OCI-LY1 (cell line): ENCODE results near the gene PRPF31.

ENCODE experiments used
- CTCF ChIP-seq: fragments of 200-600 bp; sonication (generic), shearing (Covaris generic); IDR thresholded peaks from 2 replicates; pipeline ENCODE4 v1.5.1; 2017; ENCODE audit warnings: mild to moderate bottlenecking, antibody characterized with exemption, low read length, moderate library complexity, mixed read lengths
- EZH2 ChIP-seq: fragments of 200-600 bp; sonication (generic), shearing (Covaris generic); IDR thresholded peaks from 2 replicates; pipeline ENCODE4 v1.8.0; 2017; ENCODE audit warnings: borderline replicate concordance, mixed run types, mild to moderate bottlenecking, antibody characterized with exemption, low read length, moderate library complexity, mixed read lengths

GRCh38 chr19:54099190-54099902 lies 16.2 kb upstream of the PRPF31 start:
- TF ChIP-seq CTCF = no peak
- no peak for TF ChIP-seq EZH2
